H1 (cell line): ENCODE results near the gene RANGRF. TPM values are rescaled to one million over a fixed set of nuclear protein-coding genes. Genes with fewer than 3 reads are reported as not detected.
A peak's percentile ranks its signal among the peaks of the same experiment; 100 is the strongest.

Experiments used
- CTCF ChIA-PET: fragments of 300-600 bp; sonication (Branson Sonifier 250); formaldehyde crosslinking; loops from one replicate; lab custom pipeline; 2021; ENCODE audit not compliant: partially characterized antibody; lab: Charles Lee
- POLR2A ChIA-PET: fragments of 300-600 bp; sonication (Branson Sonifier 250); formaldehyde crosslinking; loops from one replicate; lab custom pipeline; 2021; ENCODE audit warnings: inconsistent platforms; ENCODE audit not compliant: partially characterized antibody; lab: Charles Lee
- DNase-seq, 2 experiments: peaks; one replicate each; pipeline versions ENCODE4 v3.0.0 to v3.0.0-alpha.2; 2010 to 2022; ENCODE audit warnings: low spot score in 2 of 2, low read depth in 1 of 2, mixed read lengths in 1 of 2
- FAIRE-seq: peaks from 2 replicates; lab custom pipeline; 2011; peaks lifted over from hg19 to GRCh38; lab: Jason Lieb, UNC
- H2AFZ ChIP-seq: 2 replicates; pipeline ENCODE4 v1.8.1; 2012; ENCODE audit warnings: low read length, inconsistent platforms
- H2AK5ac ChIP-seq: 2 replicates; pipeline ENCODE4 v1.6.1; 2013; ENCODE audit warnings: low read depth, low read length
- H2BK120ac ChIP-seq: replicated peaks from 2 replicates; pipeline ENCODE3; 2013; ENCODE audit warnings: low read depth, low read length, inconsistent platforms
- H2BK12ac ChIP-seq: 2 replicates; pipeline ENCODE4 v1.6.1; 2013; ENCODE audit warnings: low read depth, low read length
- H2BK15ac ChIP-seq: 2 replicates; pipeline ENCODE4 v1.6.1; 2013; ENCODE audit warnings: low read length
- H2BK20ac ChIP-seq: 2 replicates; pipeline ENCODE4 v1.6.1; 2013; ENCODE audit warnings: low read length
- H2BK5ac ChIP-seq: 2 replicates; pipeline ENCODE4 v1.6.1; 2013; ENCODE audit warnings: low read depth, low read length
- H3K14ac ChIP-seq: 2 replicates; pipeline ENCODE4 v1.6.1; 2013; ENCODE audit warnings: inconsistent platforms; ENCODE audit not compliant: insufficient read length
- H3K18ac ChIP-seq: 2 replicates; pipeline ENCODE4 v1.6.1; 2013; ENCODE audit warnings: low read length; ENCODE audit errors: extremely low read depth
- H3K23ac ChIP-seq: 2 replicates; pipeline ENCODE4 v1.6.1; 2013; ENCODE audit warnings: inconsistent platforms; ENCODE audit not compliant: insufficient read length
- H3K23me2 ChIP-seq: 2 replicates; pipeline ENCODE4 v1.6.1; 2013; ENCODE audit warnings: low read depth, low read length
- H3K27ac ChIP-seq: 2 replicates; pipeline ENCODE4 v1.6.1; 2011; ENCODE audit warnings: low read depth, low read length, inconsistent platforms
- H3K27me3 ChIP-seq, 4 experiments: replicated peaks in 1 of 4; 1 replicate in 1 of 4; 2 replicates in 3 of 4; pipeline versions ENCODE4 v1.6.1 to v1.8.1; 2011 to 2013; ENCODE audit warnings: low read length in 3 of 4, mild to moderate bottlenecking in 3 of 4, inconsistent platforms in 2 of 4, mixed read lengths in 2 of 4, moderate library complexity in 1 of 4; ENCODE audit not compliant: control insufficient read depth in 3 of 4, insufficient read depth in 3 of 4; ENCODE audit errors: extremely low read depth in 1 of 4
- H3K36me3 ChIP-seq, 4 experiments: 2 replicates each; pipeline versions ENCODE4 v1.6.1 to v1.8.1; 2011 to 2013; ENCODE audit warnings: mild to moderate bottlenecking in 4 of 4, low read length in 3 of 4, moderate library complexity in 2 of 4, control low read depth in 1 of 4, inconsistent platforms in 1 of 4; ENCODE audit not compliant: insufficient read depth in 4 of 4, control insufficient read depth in 2 of 4
- H3K4ac ChIP-seq: replicated peaks from 2 replicates; pipeline ENCODE3; 2013; ENCODE audit warnings: low read length, low read depth, mixed read lengths, inconsistent platforms; ENCODE audit not compliant: insufficient read length
- H3K4me1 ChIP-seq, 4 experiments: replicated peaks in 1 of 4; 1 replicate in 1 of 4; 2 replicates in 3 of 4; pipeline versions ENCODE4 v1.6.1 to v1.8.1; 2011 to 2013; ENCODE audit warnings: low read length in 3 of 4, inconsistent platforms in 2 of 4, mixed read lengths in 1 of 4; ENCODE audit not compliant: insufficient read depth in 4 of 4, control insufficient read depth in 3 of 4
- H3K4me2 ChIP-seq, 2 experiments: 2 replicates each; pipeline versions ENCODE4 v1.6.1 to v1.8.1; 2011 to 2013; ENCODE audit warnings: low read depth in 2 of 2, low read length in 2 of 2, control low read depth in 1 of 2, inconsistent platforms in 1 of 2, mild to moderate bottlenecking in 1 of 2; ENCODE audit not compliant: insufficient read depth in 1 of 2
- H3K4me3 ChIP-seq, 4 experiments: fragments of 200-600, 300-600 bp in 1 of 4; sonication (generic), shearing (Covaris generic), sonication (Bioruptor Twin) in 1 of 4; 2 replicates each; pipeline versions ENCODE4 v1.5.1 to v1.8.1; 2011 to 2016; ENCODE audit warnings: low read length in 4 of 4, low read depth in 3 of 4, control low read depth in 2 of 4, inconsistent platforms in 2 of 4, mild to moderate bottlenecking in 2 of 4, mixed read lengths in 1 of 4, moderate library complexity in 1 of 4; ENCODE audit not compliant: insufficient read depth in 2 of 4; ENCODE audit errors: extremely low read depth in 1 of 4
- H3K56ac ChIP-seq: replicated peaks from 2 replicates; pipeline ENCODE3; 2013; ENCODE audit warnings: low read depth, mild to moderate bottlenecking, mixed read lengths, low read length, inconsistent platforms; ENCODE audit not compliant: insufficient read length
- H3K79me1 ChIP-seq: 2 replicates; pipeline ENCODE4 v1.6.1; 2013; ENCODE audit warnings: low read depth, low read length, control low read depth
- H3K79me2 ChIP-seq, 2 experiments: 2 replicates each; pipeline versions ENCODE4 v1.6.1 to v1.8.1; 2012 to 2013; ENCODE audit warnings: low read length in 2 of 2, mild to moderate bottlenecking in 2 of 2, inconsistent platforms in 1 of 2; ENCODE audit not compliant: insufficient read depth in 2 of 2, control insufficient read depth in 1 of 2
- H3K9ac ChIP-seq, 4 experiments: replicated peaks in 1 of 4; 1 replicate in 1 of 4; 2 replicates in 3 of 4; pipeline versions ENCODE4 v1.6.1 to v1.8.1; 2011 to 2013; ENCODE audit warnings: low read depth in 3 of 4, low read length in 3 of 4, control low read depth in 2 of 4, mild to moderate bottlenecking in 2 of 4, moderate library complexity in 2 of 4, inconsistent platforms in 1 of 4; ENCODE audit errors: extremely low read depth in 1 of 4
- H3K9me3 ChIP-seq, 2 experiments: 2 replicates each; pipeline versions ENCODE4 v1.6.1 to v1.8.1; 2012 to 2013; ENCODE audit warnings: mild to moderate bottlenecking in 2 of 2, moderate library complexity in 2 of 2, control low read depth in 1 of 2, inconsistent platforms in 1 of 2, low read depth in 1 of 2, low read length in 1 of 2, mixed read lengths in 1 of 2; ENCODE audit not compliant: insufficient read depth in 2 of 2
- H4K20me1 ChIP-seq, 2 experiments: replicated peaks in 1 of 2; 2 replicates each; pipeline versions ENCODE3 to v1.8.1; 2011 to 2013; ENCODE audit warnings: inconsistent platforms in 2 of 2, low read length in 2 of 2, mild to moderate bottlenecking in 1 of 2; ENCODE audit not compliant: insufficient read depth in 2 of 2, control insufficient read depth in 1 of 2
- H4K5ac ChIP-seq: 2 replicates; pipeline ENCODE4 v1.6.1; 2013; ENCODE audit warnings: low read length, low read depth, mixed read lengths, inconsistent platforms; ENCODE audit not compliant: insufficient read length
- H4K8ac ChIP-seq: 2 replicates; pipeline ENCODE4 v1.8.0; 2013; ENCODE audit warnings: mild to moderate bottlenecking, moderate library complexity, low read length, inconsistent platforms; ENCODE audit not compliant: insufficient read depth; ENCODE audit errors: extremely low read depth
- H4K91ac ChIP-seq: replicated peaks from 2 replicates; pipeline ENCODE3; 2013; ENCODE audit warnings: low read length, mixed read lengths, inconsistent platforms; ENCODE audit not compliant: insufficient read length
- HDAC2 ChIP-seq, 2 experiments: fragments of 300-600 bp in 1 of 2; sonication (generic) in 1 of 2; IDR thresholded peaks; 2 replicates each; pipeline ENCODE4 v1.6.1; 2011 to 2012; ENCODE audit warnings: low read depth in 2 of 2, low read length in 2 of 2, mild to moderate bottlenecking in 2 of 2, moderate library complexity in 2 of 2, borderline replicate concordance in 1 of 2, inconsistent platforms in 1 of 2
- HDAC6 ChIP-seq: IDR thresholded peaks from one replicate; pipeline ENCODE4 v1.7.1; 2012; ENCODE audit warnings: low read depth, mild to moderate bottlenecking, inconsistent platforms, low read length, moderate library complexity
- JUN ChIP-seq: IDR thresholded peaks from 2 replicates; pipeline ENCODE4 v1.6.1; 2011; ENCODE audit warnings: low read depth, mild to moderate bottlenecking, improper control_type of control experiment, low read length
- SAP30 ChIP-seq: fragments of 300-600 bp; sonication (generic); IDR thresholded peaks from 2 replicates; pipeline ENCODE4 v1.7.1; 2012; ENCODE audit warnings: low read length, moderate library complexity, mild to moderate bottlenecking, inconsistent platforms; ENCODE audit not compliant: insufficient read depth, insufficient replicate concordance
- SP2 ChIP-seq: IDR thresholded peaks from 2 replicates; pipeline ENCODE4 v1.6.1; 2012; ENCODE audit warnings: mild to moderate bottlenecking, low read length, inconsistent platforms
- USF2 ChIP-seq: IDR thresholded peaks from 2 replicates; pipeline ENCODE4 v1.6.1; 2011; ENCODE audit warnings: low read length, improper control_type of control experiment
- WGBS, 2 experiments: shearing (Covaris generic) in 1 of 2; methylation state at CpG; one replicate each; pipeline versions ENCODE4 v1.1.6 to v1.1.7; 2013 to 2015; ENCODE audit warnings: low lambda C conversion rate in 2 of 2, mixed read lengths in 2 of 2, inconsistent platforms in 1 of 2, low coverage in 1 of 2, missing lambda C conversion rate in 1 of 2; ENCODE audit not compliant: insufficient replicate concordance in 2 of 2, insufficient coverage in 1 of 2, insufficient read length in 1 of 2; ENCODE audit errors: extremely low coverage in 1 of 2, missing lambda C conversion rate in 1 of 2; 5-methylcytosine and 5-hydroxymethylcytosine counted together
- polyA plus RNA-seq, 7 experiments: library from polyadenylated mRNA; depleted of rRNA in 3 of 7; stranded (reverse) in 5 of 7; unstranded in 2 of 7; fragments of >200 nt in 5 of 7; fragments of 200-250 nt in 2 of 7; gene quantifications; 1 replicate in 5 of 7; 2 replicates in 1 of 7; 4 replicates in 1 of 7; pipeline versions ENCODE4 v1.2.1 to v1.2.3, GENCODE V29; 2011 to 2013; ENCODE audit warnings: missing spikeins in 2 of 7, mixed read lengths in 2 of 7
- total RNA-seq: library from RNA; stranded (reverse); fragmentation: NEBNext Ultra II Directional; extraction: Animal tissue kit (Norgen Biotek cat#: 25700); gene quantifications from 2 replicates; pipeline ENCODE4 v1.2.1, GENCODE V29; 2021
- TF ChIP-seq, protein P1 (sequence below): IDR thresholded peaks from 2 replicates; pipeline ENCODE4 v1.6.1; 2012; ENCODE audit warnings: inconsistent platforms

RANGRF gene
- total and polyA plus RNA-seq, 2 of the 8 experiments (the other 6 are each of a cell fraction or from before 2014, with no cell fraction given): 36.9 to 49.6 TPM

- Histone ChIP-seq H3K23me2 (peaks cover 3% of the 10 kb centered on the region; the same call in 1 of the 2 replicates), H4K5ac (peak overlapping the region; percentile 23), H3K9ac (peak overlapping the region in 2 of 4 experiments; percentile 20 to 50; a peak in 3 of 7 replicates), H3K18ac (peak overlapping the region; percentile 95), H2BK20ac (no peak overlapping the region; the same call in 1 of the 2 replicates), H4K91ac (no peak overlapping the region), H2BK120ac (no peak overlapping the region), H2AFZ (peak overlapping the region; percentile 38), H3K9me3 (no peaks in the 10 kb centered on the region), H3K79me2 (no peaks in the 10 kb centered on the region), H3K14ac (no peak overlapping the region), H3K4me1 (peaks cover 0 to 8% (median 5%) of the 10 kb centered on the region in 4 experiments; a peak in 5 of 7 replicates), H3K56ac (no peak overlapping the region), H3K27me3 (peaks cover 0 to 2% (median 0%) of the 10 kb centered on the region in 4 experiments; a peak in 1 of 7 replicates), H4K20me1 (peaks cover 0 to 1% of the 10 kb centered on the region in 2 experiments), H3K4me2 (peak overlapping the region; percentile 58 to 61), H3K23ac (no peak overlapping the region), H3K36me3 (no peaks in the 10 kb centered on the region), H3K4me3 (peak overlapping the region; percentile 64 to 82 (median 76); a peak in 7 of 8 replicates), H3K79me1 (no peaks in the 10 kb centered on the region), H3K27ac (no peak overlapping the region), H2BK15ac (no peak overlapping the region), H2AK5ac (no peak overlapping the region), H2BK12ac (peak overlapping the region; percentile 68; the same call in 1 of the 2 replicates), H3K4ac (peak overlapping the region; percentile 75), H4K8ac (no peak overlapping the region; the same call in 1 of the 2 replicates), H2BK5ac (peak overlapping the region; percentile 78; the same call in 1 of the 2 replicates)
- no peak for FAIRE-seq
- CTCF ChIA-PET: interaction anchor here (0.6 to 1.8 kb wide), 9 partner anchors 10 to 176 kb away, joined by 3 to 6 read pairs (median 4); partner anchors contain the start of genes ALOXE3 and CTC1
- TF ChIP-seq JUN: no peak
- no peak for TF ChIP-seq HDAC2 (IDR thresholded peaks at IDR 0.05; ENCODE audit: borderline replicate concordance in 1 of 2, low read depth in 2 of 2, low read length in 2 of 2)
- TF ChIP-seq SAP30: peak; percentile 30
- TF ChIP-seq, protein P1, sequence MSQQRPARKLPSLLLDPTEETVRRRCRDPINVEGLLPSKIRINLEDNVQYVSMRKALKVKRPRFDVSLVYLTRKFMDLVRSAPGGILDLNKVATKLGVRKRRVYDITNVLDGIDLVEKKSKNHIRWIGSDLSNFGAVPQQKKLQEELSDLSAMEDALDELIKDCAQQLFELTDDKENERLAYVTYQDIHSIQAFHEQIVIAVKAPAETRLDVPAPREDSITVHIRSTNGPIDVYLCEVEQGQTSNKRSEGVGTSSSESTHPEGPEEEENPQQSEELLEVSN: 0 out of 2 replicates have a peak, but pooled peaks have one; percentile 8
- no peak for TF ChIP-seq USF2
- no peak for TF ChIP-seq HDAC6
- TF ChIP-seq SP2: no peak
- DNase-seq: no peak
- POLR2A ChIA-PET: interaction anchor here (0.8 to 66.3 kb wide), 18 partner anchors 10 to 122 kb away, joined by 3 to 1521 read pairs (median 4); partner anchors contain the start of genes AURKB, CTC1, KRABD2 and PFAS
- 21% methylated on average over 15 of the region's 15 CpGs; no CpG with 5 or more reads in 1 of the 2 experiments for WGBS, 2 experiments
These were observed 6.4 kb downstream of the RANGRF start for GRCh38 chr17:8294814-8295316.
